ENCODE results near the gene PGAP3. TPM values are rescaled to one million over a fixed set of nuclear protein-coding genes. Genes with fewer than 3 reads are reported as not detected.

PGAP3 gene
- total RNA-seq, 1 experiment from 2014 or later = 5.9 TPM

GRCh38 chr17:39684369-39685192 lies 3.3 kb downstream of the PGAP3 start:
- H3K4me3 ChIP-seq (ENCODE audit: low read length) = no peak overlapping the region
- no peak for ATAC-seq
- intact Hi-C loops (cut with micrococcal nuclease) = no loop called here
- TF ChIP-seq EZH2phosphoT487 (IDR thresholded peaks at IDR 0.05; ENCODE audit: borderline replicate concordance, low read length) (no peak), CTCF (conservative IDR thresholded peaks at IDR 0.05; ENCODE audit: low read depth, low read length) (no peak), EZH2 (IDR thresholded peaks at IDR 0.05; ENCODE audit: low read length, unreplicated experiment) (no peak)
- no peak for DNase-seq
- H3K27ac ChIP-seq (ENCODE audit: low read length) = no peak overlapping the region
- H3K36me3 ChIP-seq (ENCODE audit: low read depth, low read length) = no peaks in the 10 kb centered on the region
- H3K4me2 ChIP-seq (ENCODE audit: low read length) = no peak overlapping the region
- no peak overlapping the region for H2AFZ ChIP-seq (ENCODE audit: low read length)
- no peaks in the 10 kb centered on the region for H3K27me3 ChIP-seq (ENCODE audit: low read length)
- CTCF ChIA-PET = interaction anchor here (0.7 kb wide), 1 partner anchor 63 kb away, joined by 9 read pairs; no protein-coding TSS in a partner anchor
- peaks cover 16% of the 10 kb centered on the region for H3K4me1 ChIP-seq (ENCODE audit: insufficient read depth, low read length)
- peaks cover 8% of the 10 kb centered on the region for H3F3A ChIP-seq (ENCODE audit: low read length, unreplicated experiment)
- H3K9ac ChIP-seq (ENCODE audit: low read length) = no peak overlapping the region
- POLR2A ChIA-PET (ENCODE audit: unreplicated experiment) = no interaction called here
- H3K9me2 ChIP-seq (replicated peaks; ENCODE audit: low read length) = no peaks in the 10 kb centered on the region
- no peaks in the 10 kb centered on the region for H3K9me3 ChIP-seq (ENCODE audit: low read length)
- BruUV-seq (replicated peaks) = no TSS peak
- H3K79me2 ChIP-seq (ENCODE audit: low read length) = no peaks in the 10 kb centered on the region
- H4K20me1 ChIP-seq (ENCODE audit: low read length) = no peaks in the 10 kb centered on the region

- Histone ChIP-seq H3K9me3 (ENCODE audit: low read length) (no peaks in the 10 kb centered on the region), H3K4me2 (ENCODE audit: low read length) (no peak overlapping the region), H3K27ac (ENCODE audit: low read length) (no peak overlapping the region), H3K4me1 (ENCODE audit: insufficient read depth, low read length) (peaks cover 8% of the 10 kb centered on the region), H3F3A (ENCODE audit: low read length, unreplicated experiment) (peaks cover 7% of the 10 kb centered on the region), H3K79me2 (ENCODE audit: low read length) (no peaks in the 10 kb centered on the region), H3K9ac (ENCODE audit: low read length) (no peak overlapping the region), H4K20me1 (ENCODE audit: low read length) (no peaks in the 10 kb centered on the region), H3K9me2 (replicated peaks; ENCODE audit: low read length) (no peaks in the 10 kb centered on the region), H3K27me3 (ENCODE audit: low read length) (no peaks in the 10 kb centered on the region), H2AFZ (ENCODE audit: low read length) (no peak overlapping the region), H3K4me3 (ENCODE audit: low read length) (no peak overlapping the region), H3K36me3 (ENCODE audit: low read depth, low read length) (no peaks in the 10 kb centered on the region)
- ChIA-PET POLR2A (ENCODE audit: unreplicated experiment) (no interaction called here), CTCF (no interaction called here)
- TF ChIP-seq EZH2phosphoT487 (IDR thresholded peaks at IDR 0.05; ENCODE audit: borderline replicate concordance, low read length) (no peak), EZH2 (IDR thresholded peaks at IDR 0.05; ENCODE audit: low read length, unreplicated experiment) (no peak), CTCF (conservative IDR thresholded peaks at IDR 0.05; ENCODE audit: low read depth, low read length) (no peak)
- no TSS peak for BruUV-seq (replicated peaks)
- DNase-seq (no peak), ATAC-seq (no peak)
- intact Hi-C loops (cut with micrococcal nuclease) = no loop called here
Measured at GRCh38 chr17:39683295-39683939, 4.4 kb downstream of the PGAP3 start.

Data from PC-3 (cell line).